CD4-positive, alpha-beta T cell treated with Interleukin-17A for 4 hours (primary cell): ENCODE results near the gene MBOAT2.

ENCODE experiments used
- DNase-seq: peaks from one replicate; pipeline ENCODE4 v3.0.0-alpha.2; 2020; ENCODE audit warnings: mixed read lengths

The MBOAT2 gene

GRCh38 chr2:8850845-8851487 is 152.5 kb downstream of the MBOAT2 start:
- DNase-seq = no peak

- DNase-seq = no peak
Measured at GRCh38 chr2:8849327-8849726, 154.2 kb downstream of the MBOAT2 start.

GRCh38 chr2:8848328-8849100 is 155.0 kb downstream of the MBOAT2 start:
- DNase-seq = no peak

GRCh38 chr2:8847400-8847799 is 156.1 kb downstream of the MBOAT2 start:
- no peak for DNase-seq

GRCh38 chr2:8841932-8842331 is 161.6 kb downstream of the MBOAT2 start:
- no peak for DNase-seq

GRCh38 chr2:8840475-8841091 is 162.9 kb downstream of the MBOAT2 start:
- no peak for DNase-seq

GRCh38 chr2:8839189-8839965 is 164.1 kb downstream of the MBOAT2 start:
- DNase-seq = no peak

GRCh38 chr2:8837795-8838140 is 165.7 kb downstream of the MBOAT2 start:
- DNase-seq = no peak

GRCh38 chr2:8836971-8837794 is 166.3 kb downstream of the MBOAT2 start, which contains the start of gene KIDINS220:
TSS of gene KIDINS220 (minus strand) at chr2:8837613. CDS start at chr2:8827093, 10,520 bp downstream.
- DNase-seq = peak; percentile 86

- no peak for DNase-seq
Measured at GRCh38 chr2:8835279-8835678, 168.2 kb downstream of the MBOAT2 start.

GRCh38 chr2:8833853-8834252 is 169.6 kb downstream of the MBOAT2 start:
- DNase-seq = no peak

GRCh38 chr2:8831516-8831915 is 172.0 kb downstream of the MBOAT2 start:
- DNase-seq = no peak

- DNase-seq = no peak
Measured at GRCh38 chr2:8827729-8828128, 175.8 kb downstream of the MBOAT2 start.

- no peak for DNase-seq
Measured at GRCh38 chr2:8822218-8822617, 181.3 kb downstream of the MBOAT2 start.

GRCh38 chr2:8821276-8822217 is 181.9 kb downstream of the MBOAT2 start:
- no peak for DNase-seq

- no peak for DNase-seq
Measured at GRCh38 chr2:8819948-8820347, 183.5 kb downstream of the MBOAT2 start.

- no peak for DNase-seq
Measured at GRCh38 chr2:8819194-8819593, 184.3 kb downstream of the MBOAT2 start.

- no peak for DNase-seq
Measured at GRCh38 chr2:8817221-8817620, 186.3 kb downstream of the MBOAT2 start.

GRCh38 chr2:8806885-8807704 is 196.4 kb downstream of the MBOAT2 start:
- DNase-seq = no peak
